GM18519 (cell line): ENCODE results near the gene DOK4.
"Not testable (repeated sequence)": the region's sequence is repeated elsewhere in the genome, so short reads cannot be mapped to it uniquely, and the experiment has no call there.

Experiments
- ATAC-seq: cut with Tn5 transposase; IDR thresholded peaks from one replicate; pipeline ENCODE4 v1.9.1; 2021; ENCODE audit warnings: mild to moderate bottlenecking, moderate library complexity; ENCODE audit not compliant: unreplicated experiment, low FRiP score

Gene DOK4

DNA sequence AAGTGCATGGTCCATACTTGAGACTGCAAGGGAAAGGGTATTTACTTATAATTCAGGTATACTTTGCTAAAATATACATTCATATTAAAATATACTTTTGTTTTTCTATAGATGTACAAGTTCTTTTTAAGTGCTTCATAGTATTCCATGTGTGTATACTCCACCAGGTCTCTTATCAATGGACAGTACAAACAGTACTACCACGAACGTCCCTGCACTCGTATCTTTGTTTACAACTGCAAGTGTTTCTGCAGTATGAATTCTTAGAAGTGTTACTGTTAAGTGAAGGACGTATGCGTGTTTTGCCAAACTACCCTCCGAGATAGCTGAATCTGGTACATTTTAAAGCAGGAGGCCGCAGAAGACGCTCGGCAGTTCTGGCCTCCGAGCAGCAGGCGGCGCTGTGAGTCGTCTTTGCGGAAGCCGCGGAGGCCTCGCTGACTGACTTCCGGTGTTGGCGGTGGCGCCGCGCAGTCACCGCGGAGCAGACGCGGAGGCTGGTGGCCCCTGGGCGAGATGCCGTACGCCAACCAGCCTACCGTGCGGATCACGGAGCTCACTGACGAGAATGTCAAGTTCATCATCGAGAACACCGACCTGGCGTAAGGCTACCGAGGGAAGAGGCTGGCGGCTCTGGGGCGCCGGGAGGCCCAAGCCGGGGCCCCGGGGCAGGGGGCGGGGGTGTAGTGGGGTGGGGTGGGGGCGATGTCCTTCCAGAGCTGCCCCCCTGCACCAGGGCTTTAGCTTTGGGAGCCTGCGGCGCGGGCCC, 23.9 kb downstream of the DOK4 start, which contains the start of gene POLR2C:
Gene POLR2C, plus strand, starts transcription at position 471 of the 769 bp plus-strand sequence. Its CDS starts 46 bp downstream, at position 517.
- ATAC-seq, result peak; percentile 54

DNA sequence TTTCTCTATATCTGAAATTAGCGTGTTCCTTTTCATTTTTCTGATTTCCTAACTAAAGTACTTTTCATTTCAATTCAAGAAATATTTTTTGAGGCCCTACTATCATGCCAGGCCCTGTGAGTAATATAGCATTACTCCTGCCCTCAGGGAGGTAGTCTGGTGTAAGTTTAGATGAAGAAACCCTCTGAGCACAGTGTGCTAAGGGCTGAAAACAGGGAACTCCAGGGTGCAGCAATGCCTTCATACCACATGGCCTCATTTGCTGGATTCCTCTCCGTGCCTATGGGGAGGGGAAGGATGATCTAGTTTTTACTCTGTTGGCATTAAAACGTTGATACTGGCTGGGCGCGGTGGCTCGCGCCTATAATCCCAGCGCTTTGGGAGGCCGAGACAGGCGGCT, 34.3 kb downstream of the DOK4 start:
- ATAC-seq, result no peak

DNA sequence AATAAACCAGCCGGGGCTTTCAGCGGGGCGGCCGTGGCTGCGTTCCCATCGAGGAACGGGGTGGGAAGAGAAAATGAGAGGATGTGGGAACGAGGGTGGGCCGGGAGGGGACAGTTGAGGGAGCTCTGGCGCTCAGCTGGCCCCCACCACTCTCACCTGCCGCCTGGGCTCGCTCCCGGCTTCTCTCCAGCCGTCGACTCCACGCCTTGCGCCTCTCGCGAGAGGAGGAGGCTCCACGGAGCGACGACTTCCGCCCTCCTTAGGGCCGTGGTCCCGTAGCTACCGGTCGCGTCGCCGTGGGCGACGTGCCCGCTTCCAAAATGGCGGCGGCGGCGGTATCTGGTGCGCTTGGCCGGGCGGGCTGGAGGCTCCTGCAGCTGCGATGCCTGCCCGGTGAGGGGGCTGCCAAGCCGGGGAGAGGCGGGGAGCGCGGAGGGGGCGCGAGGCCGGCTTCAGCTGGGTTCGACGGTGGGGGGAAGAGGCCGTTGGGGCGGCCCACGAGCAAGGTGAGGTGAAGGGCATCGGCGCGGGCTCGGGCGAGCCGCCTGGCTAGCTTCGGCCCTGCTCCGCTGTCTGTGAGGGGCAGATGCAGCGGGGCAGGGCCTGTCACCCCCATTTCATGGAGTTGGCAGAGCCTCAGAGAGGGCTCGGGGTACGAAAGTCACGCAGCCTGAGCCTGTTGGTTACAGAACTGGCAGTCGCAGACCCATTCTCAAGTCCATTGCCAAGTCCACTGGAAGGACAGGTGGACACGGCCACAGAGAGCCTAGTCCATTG, 38.9 kb downstream of the DOK4 start, which contains the start of the genes CIAPIN1 and COQ9:
Gene CIAPIN1, minus strand, starts transcription at position 200 of the 777 bp plus-strand sequence. CDS start 6,457 bp downstream, outside the sequence.
Gene COQ9, plus strand, starts transcription at position 294 of the 777 bp plus-strand sequence. Its CDS starts 27 bp downstream, at position 321.
- ATAC-seq, result peak; percentile 91

DNA sequence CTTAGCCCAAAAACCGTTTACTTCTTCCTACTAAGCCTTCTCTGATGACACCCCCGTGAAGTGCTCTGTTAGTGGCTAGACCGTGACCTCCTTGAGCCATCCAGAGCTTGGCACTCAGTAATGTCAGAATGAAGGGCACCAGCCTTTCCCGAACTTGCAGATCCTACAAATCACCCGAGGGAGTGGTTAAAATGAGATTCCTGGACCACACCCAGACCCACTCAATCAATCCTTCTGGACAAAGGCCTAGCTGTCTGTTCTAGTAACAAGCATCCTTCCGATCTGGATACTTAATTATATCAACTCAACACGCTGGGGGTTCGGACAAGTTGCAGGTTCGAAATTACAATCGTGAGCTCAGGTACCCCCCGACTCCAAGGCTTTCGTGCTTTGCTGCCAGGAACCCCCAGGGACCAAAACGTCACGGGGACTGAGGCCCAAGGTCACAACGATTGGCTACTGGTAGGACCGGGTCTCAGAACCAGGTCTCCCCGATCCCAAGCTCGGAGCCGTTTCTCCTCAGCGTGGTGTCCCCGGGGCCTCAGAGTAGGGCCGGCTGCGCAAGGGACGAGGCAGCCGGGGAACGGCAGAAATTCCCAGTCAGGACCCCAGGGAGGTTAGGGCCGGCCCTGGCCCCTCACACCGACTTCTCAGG, 39.6 kb downstream of the DOK4 start:
- ATAC-seq, result no peak

DNA sequence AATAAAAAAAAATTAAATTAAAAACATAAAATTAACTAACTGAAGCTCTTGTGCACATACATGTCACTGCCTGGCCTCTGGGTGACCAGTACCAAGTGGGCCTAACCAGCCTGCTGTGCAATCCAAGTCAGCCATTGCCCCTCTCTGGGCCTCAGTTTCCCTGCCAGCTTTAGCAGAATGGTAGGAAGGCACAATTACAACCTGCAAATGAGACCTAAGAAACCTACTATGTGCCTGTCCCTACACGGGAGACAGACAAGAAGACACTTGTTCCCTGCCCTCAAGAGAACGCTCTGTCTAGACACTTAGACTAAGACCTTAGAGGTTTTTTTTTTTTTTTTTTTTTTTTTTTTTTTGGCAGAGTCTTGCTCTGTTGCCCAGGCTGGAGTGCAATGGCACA, 40.8 kb downstream of the DOK4 start:
- no peak for ATAC-seq

DNA sequence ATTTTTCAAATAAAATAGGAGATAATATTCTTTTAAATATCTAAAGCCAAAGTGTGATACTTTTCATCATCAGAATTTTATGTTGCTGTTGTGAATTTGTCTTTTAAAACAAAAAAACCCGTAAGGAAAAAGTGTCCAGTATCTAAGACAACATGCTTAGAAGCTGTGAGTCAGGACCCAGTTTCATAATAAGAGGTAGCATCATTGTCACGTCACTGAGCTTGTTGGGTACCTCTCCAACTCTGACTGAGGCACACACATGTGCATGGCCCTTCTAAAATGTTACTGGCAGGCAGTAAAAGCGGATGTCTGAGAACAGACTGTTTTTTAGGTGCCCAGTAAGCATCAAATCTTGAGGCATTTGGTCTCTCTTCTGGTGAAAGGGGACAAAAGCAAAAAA, 41.6 kb downstream of the DOK4 start:
- no peak for ATAC-seq

DNA sequence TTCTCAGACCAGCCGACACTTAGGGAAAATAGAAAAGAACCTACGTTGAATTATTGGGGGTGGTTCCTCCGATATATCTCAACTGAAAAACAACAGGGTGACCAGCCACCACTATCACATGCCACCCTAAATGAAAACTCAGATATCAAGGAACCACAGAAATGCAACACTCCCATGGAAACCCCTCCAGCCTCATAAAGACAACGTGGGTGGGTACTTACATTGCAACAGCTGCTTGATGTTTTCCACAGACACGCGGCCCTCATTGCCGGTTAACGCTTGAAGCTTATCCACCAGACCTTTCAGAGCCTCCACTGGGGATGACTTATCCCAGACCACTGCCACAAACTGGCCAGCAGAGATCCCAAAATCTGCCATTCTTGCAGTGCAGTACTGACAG, 45.7 kb downstream of the DOK4 start:
- not testable (repeated sequence) for ATAC-seq

DNA sequence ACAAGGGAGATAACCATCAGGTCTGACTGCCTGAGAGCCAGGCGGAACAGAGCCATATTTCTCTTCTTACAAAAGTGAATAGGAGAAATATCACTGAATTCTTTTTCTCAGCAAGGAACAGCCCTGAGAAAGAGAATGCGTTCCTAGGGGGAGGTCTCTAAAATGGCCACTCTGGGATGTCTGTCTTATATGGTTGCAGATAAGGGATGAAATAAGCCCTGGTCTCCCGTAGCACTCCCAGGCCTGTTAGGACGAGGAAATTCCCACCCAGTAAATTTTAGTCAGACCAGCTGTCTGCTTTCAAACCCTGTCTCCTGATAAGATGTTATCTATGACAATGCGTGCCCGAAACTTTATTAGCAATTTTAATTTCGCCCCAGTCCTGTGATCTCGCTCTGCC, 46.3 kb downstream of the DOK4 start:
- ATAC-seq, result not testable (repeated sequence)

DNA sequence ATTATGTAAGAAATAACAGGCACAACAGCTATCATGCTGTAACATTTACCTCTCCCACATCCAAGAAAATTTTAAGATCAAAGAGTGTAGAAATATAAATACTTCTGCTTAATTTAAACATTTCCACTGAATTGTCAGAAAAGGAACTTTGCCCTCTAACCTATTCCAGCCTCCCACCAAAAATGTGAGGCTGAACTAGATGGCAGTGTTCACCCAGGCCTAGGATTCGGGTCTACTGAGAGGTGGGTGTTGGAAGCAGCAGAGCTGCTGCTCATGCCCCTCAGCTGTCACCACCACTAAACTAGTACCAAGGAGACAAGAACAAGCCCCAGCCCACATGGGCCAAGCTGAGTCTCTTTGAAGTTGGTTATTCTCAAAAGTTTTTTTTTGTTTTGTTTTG, 50.5 kb downstream of the DOK4 start:
- ATAC-seq, result no peak

DNA sequence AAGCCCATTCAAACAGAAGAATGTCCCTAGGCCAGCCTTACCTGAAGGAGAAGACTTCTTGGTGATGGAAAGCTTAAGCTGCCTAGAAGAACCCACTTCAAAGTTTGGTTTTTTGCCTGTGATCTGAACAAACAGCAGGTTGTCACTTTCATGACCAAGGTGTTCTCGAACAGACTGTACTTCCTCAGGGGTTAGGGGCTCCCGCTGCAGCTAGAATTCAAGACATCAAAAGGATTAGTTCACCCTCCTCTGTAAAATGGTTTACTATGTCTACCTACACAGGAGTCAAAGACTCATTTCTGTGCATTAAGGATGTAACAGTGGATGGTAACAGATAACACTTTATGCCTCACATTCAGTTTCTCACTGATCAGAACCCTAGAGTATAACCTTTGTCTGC, 52.3 kb downstream of the DOK4 start:
- ATAC-seq, result no peak

DNA sequence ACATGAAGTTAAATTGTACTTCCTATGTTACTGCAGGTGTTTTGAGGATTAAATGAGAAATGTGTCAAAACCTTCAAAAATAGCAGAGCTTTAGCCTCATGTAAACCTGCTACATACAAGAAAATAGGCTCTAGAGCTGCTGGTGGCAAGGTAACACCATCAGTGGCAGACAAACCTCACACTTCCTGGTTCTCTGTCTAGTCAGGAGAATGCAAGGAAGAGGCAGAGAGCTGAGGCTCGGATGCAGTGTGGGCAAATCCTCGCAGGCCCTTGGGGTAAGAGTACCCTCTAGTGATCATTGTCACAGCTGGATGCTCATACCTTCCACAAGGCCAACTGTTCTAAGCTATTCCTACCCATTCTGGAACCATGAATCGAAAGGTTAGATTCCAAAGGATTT, 53.3 kb downstream of the DOK4 start:
- ATAC-seq, result no peak

DNA sequence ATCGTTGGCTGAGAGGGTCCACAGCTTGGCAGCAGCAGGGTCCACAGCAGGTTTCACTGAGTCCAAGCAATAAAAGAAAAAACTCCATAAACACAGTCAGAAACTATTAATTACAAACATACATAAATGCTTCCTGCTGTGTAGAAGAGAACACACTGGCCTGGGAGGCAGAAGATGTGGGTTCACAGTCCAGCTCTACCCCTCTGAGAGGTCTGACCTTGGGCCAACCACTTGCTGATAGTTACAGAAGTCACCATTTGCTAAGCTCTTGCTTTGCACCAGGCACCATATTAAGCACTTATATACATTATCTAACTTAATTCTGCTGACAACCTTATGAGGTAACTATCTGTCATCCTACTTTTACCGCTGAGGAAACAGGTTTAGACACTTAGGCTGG, 53.8 kb downstream of the DOK4 start:
- no peak for ATAC-seq

DNA sequence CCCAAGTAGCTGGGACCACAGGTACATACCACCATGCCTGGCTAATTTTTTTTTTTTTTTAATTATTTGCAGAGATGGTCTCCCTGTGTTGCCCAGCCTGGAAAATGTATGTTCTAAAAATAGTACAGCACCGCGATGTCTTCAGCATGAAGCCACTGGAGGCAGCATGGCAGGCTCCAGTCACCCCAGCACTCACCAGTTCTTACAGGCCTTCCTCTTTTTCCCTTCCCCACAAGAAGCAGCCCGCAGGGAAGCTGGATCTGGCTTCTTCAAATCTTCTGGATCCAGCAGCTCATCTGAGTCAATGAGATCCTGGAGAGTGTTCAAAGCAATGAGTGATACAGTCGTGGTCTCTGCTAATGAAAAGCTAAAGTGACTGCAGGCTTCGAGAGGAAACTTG, 55.3 kb downstream of the DOK4 start:
- no peak for ATAC-seq

DNA sequence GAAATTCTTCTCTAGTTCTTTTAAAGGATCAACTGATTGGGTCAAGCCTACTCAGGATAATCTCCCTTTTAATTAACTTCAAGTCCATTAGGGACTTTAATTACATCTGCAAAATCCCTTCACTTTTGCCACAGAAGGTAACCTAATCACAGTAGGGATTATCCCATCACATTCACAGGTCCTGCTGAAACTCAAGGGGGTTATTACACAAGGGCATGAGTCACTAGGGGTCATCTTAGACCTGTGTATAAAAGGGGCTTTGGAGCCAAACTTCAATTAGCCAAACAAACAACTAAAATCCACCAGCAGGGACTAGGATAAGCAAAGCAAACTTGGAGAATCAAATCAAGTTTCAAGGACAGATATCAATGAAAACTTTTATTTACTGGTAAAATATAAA, 58.5 kb downstream of the DOK4 start:
- no peak for ATAC-seq

DNA sequence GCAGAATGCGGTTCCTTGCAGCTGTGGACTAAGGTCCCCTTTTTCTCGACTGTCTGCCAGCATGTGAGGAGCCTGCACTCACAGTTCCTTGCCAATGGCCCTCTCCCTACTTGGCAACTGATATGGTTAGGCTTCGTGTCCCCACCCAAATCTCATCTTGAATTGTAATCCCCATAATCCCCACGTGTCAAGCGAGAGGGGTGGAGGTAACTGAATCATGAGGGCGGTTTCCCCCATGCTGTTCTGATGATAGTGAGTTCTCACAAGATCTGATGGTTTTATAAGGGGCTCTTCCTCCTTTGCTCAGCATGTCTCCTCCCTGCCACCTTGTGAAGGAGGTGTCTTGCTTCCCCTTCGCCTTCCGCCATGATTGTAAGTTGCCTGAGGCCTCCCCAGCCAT, 59.0 kb downstream of the DOK4 start:
- ATAC-seq, result no peak

DNA sequence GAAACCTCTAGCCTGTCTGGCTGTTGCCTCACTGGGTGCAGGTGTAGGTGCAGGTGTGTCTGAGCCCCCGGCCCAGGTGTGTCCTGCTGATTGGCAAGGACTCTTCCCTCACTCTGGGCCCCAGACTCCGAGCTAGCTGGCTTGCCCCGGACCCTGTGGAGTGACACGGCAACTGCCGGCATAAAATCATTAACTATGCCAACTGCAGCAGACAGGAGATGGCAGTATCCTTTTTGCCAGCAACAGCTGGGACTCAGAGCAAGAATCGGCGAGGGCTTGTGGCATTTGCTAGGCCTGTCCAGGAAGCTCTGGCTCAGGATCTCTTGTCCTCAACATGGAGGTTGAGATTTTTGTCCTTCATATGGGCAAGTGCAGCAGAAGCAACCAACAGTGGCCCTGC, 59.9 kb downstream of the DOK4 start:
- ATAC-seq, result no peak

DNA sequence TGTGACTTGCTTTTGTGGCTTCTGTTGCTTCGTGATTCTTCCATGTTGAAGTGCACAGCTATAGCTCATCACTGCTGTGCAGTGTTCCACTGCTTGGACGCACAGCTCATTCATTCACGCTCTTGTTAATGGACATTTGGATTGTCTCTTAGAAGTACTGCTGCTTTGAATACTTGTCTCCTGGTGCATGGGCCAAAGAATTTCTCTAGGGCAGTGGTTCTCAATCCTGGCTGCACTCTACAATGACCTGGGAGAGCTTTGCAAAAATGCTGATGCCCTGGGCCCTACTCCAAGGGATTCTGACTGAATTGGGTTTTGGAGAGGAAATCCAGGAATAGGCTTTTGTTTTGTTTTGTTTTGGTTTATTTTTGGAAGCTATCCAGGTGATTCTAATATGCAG, 61.7 kb downstream of the DOK4 start:
- ATAC-seq, result no peak

DNA sequence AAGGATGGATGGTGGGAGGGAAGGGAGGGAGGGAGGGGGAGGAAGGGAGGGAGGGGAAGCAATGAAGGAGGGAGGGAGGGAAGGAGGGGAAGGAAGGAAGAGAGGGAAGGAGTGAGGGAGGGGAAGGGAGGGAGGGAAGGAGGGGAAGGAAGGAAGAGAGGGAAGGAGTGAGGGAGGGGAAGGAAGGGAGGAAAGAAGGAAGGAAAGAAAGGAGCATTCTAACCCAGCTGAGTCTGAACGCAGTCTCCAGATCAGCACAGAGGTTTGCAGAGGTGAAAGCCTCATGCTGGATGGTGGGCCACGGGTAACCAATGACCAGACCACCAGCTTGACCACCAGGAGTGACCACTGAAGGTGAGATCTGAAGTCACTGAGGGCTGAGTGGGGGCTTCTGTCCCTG, 63.1 kb downstream of the DOK4 start:
- no peak for ATAC-seq

DNA sequence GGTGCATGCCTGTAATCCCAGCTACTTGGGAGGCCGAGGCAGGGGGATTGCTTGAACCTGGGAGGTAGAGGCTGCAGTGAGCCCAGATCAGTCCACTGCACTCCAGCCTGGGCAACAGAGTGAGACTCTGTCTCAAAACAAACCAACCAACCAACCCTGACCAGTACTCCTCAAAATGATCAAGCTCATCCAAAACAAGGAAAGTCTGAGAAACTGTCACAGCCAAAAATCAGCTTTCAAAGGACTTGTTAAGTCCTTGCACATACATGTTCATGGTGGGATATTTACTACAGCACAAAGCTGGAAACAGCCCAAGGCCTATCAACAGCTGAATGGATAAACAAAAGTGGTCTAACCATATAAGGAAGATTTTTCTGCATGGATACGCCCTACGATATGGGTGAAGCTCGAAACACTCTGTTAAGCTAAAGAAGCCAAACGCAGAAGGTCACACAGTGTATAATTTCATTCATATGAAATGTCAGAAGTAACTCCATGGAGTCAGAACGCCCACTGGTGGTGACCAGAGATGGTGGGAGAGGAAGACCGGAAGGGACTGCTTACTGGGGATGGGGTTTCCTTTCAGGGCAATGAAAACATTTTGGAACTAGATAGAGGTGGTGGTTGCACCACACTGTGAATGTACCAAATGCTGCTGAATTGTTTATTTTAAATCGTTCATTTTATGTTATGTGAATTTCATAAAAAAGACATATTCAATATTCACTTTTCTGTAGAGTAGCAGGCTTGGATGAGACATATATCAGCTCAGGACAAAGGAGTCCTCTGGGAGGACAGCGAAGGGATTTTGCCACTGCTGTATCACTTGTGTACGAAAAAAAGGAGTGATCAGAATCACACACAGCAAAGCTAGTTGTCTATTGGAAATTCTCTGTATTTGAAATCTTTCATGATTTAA, 64.0 kb downstream of the DOK4 start:
- no peak for ATAC-seq
